SK-N-MC (cell line): ENCODE data around the gene NRSN1.

Source experiments
- EZH2 ChIP-seq: fragments of 200-600 bp; sonication (generic); IDR thresholded peaks from one replicate; pipeline ENCODE4 v1.6.1; 2017; ENCODE audit warnings: antibody characterized with exemption
- FOXP2 ChIP-seq: optimal IDR thresholded peaks from 2 replicates; pipeline ENCODE3; 2011; ENCODE audit warnings: mild to moderate bottlenecking, moderate library complexity; ENCODE audit not compliant: insufficient read depth; ENCODE audit errors: extremely low read length, control extremely low read depth
- POLR2AphosphoS5 ChIP-seq: IDR thresholded peaks from 2 replicates; pipeline ENCODE4 v1.6.1; 2012; ENCODE audit warnings: mild to moderate bottlenecking, low read depth, low read length, borderline replicate concordance

- TF ChIP-seq EZH2 (no peak), POLR2AphosphoS5 (no peak), FOXP2 (no peak)
Measured at GRCh38 chr6:24147511-24148153, 21.6 kb downstream of the NRSN1 start.
